Vagina (tissue), 2 donors: ENCODE results near the gene CHRD. TPM values are rescaled to one million over a fixed set of nuclear protein-coding genes. Genes with fewer than 3 reads are reported as not detected.

Experiments
- DNase-seq, 2 donors: peaks; one replicate each; pipeline ENCODE4 v3.0.0-alpha.2; 2017; ENCODE audit errors: extremely low spot score in 2 of 2
- H3K27ac ChIP-seq: fragments of 200-600 bp; sonication (generic); one replicate; pipeline ENCODE4 v1.5.1; 2019
- H3K27me3 ChIP-seq: fragments of 200-600 bp; sonication (generic); one replicate; pipeline ENCODE4 v1.5.1; 2019
- H3K36me3 ChIP-seq, 2 donors: fragments of 200-600 bp; sonication (generic); one replicate each; pipeline ENCODE4 v1.5.1; 2017 to 2019
- H3K4me1 ChIP-seq: fragments of 200-600 bp; sonication (generic); one replicate; pipeline ENCODE4 v1.5.1; 2019
- H3K4me3 ChIP-seq, 2 donors: fragments of 200-600 bp; sonication (generic); 1 replicate in 1 of 2; 2 replicates in 1 of 2; pipeline ENCODE4 v1.5.1; 2016 to 2019
- H3K9me3 ChIP-seq: fragments of 200-600 bp; sonication (generic); one replicate; pipeline ENCODE4 v1.5.1; 2019
- POLR2A ChIP-seq, 2 donors: fragments of 450-650 bp; IDR thresholded peaks; one replicate each; pipeline ENCODE4 v1.6.1; 2017; ENCODE audit warnings: antibody characterized with exemption in 2 of 2, mild to moderate bottlenecking in 2 of 2, moderate library complexity in 2 of 2
- POLR2AphosphoS5 ChIP-seq, 2 donors: sonication (generic); formaldehyde crosslinking; IDR thresholded peaks; one replicate each; pipeline ENCODE4 v1.9.0; 2017; ENCODE audit warnings: antibody characterized with exemption in 2 of 2, mild to moderate bottlenecking in 2 of 2, low read depth in 1 of 2; ENCODE audit not compliant: insufficient read depth in 1 of 2
- intact Hi-C: fragments of 100-400 bp; cut with DNase I; formaldehyde crosslinking; loops from one replicate; pipeline ENCODE4 v1.15.1; 2023
- total RNA-seq: library from RNA; depleted of rRNA; stranded (reverse); fragments of >200 nt; gene quantifications from one replicate; pipeline ENCODE4 v1.2.3, GENCODE V29; 2016
- TF ChIP-seq, protein P1 (sequence below), 3 experiments: fragments of 450-650 bp in 2 of 3; fragments of 200-600 bp in 1 of 3; sonication (generic) in 1 of 3; IDR thresholded peaks; one replicate each; pipeline ENCODE4 v1.5.1; 2017 to 2019; ENCODE audit warnings: antibody characterized with exemption in 3 of 3, mild to moderate bottlenecking in 2 of 3, moderate library complexity in 2 of 3

The CHRD gene
- total RNA-seq, 1 donor from 2014 or later: 32.7 TPM

DNA sequence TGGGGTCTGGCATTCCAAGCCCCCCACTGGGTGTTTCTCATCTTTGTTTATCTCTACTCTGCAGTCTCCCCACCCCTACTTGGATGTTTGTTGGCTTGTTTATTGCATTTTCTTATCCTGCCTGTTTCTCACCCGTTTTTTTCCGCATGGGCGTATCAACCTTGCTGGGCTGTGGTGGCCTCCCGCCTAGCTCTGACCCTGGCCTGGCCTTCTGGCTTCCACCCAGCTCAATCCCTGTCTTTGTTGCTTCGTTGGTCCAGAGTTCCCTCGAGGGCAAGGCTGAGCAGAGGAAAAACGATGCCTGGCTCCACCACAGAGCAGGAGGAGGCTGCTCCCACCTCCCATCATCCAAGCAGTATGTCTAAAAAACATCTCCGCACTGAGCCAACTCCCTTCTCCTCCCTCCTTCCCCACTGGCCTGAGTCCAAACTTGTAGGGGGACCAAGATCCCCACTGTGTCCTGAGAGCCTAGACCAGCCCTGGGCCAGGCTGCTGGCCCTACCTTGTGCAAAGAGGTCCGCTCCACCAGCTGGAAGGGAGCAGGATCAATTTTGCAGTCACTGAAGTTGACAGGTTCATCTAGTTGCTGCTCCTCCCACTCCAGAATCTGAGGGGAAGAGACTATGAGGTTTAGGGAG is 28.2 kb upstream of the CHRD start:
- intact Hi-C loops: no loop called here
- Histone ChIP-seq H3K27me3 (no peaks in the 10 kb centered on the region), H3K36me3 (peaks cover 0 to 7% of the 10 kb centered on the region in 2 donors), H3K4me3 (no peak overlapping the region), H3K9me3 (no peaks in the 10 kb centered on the region), H3K4me1 (peaks cover 10% of the 10 kb centered on the region), H3K27ac (no peak overlapping the region)
- TF ChIP-seq POLR2A (IDR thresholded peaks at IDR 0.05) (no peak), POLR2AphosphoS5 (IDR thresholded peaks at IDR 0.05; ENCODE audit: insufficient read depth in 1 of 2, low read depth in 1 of 2) (no peak)
- TF ChIP-seq, protein P1, sequence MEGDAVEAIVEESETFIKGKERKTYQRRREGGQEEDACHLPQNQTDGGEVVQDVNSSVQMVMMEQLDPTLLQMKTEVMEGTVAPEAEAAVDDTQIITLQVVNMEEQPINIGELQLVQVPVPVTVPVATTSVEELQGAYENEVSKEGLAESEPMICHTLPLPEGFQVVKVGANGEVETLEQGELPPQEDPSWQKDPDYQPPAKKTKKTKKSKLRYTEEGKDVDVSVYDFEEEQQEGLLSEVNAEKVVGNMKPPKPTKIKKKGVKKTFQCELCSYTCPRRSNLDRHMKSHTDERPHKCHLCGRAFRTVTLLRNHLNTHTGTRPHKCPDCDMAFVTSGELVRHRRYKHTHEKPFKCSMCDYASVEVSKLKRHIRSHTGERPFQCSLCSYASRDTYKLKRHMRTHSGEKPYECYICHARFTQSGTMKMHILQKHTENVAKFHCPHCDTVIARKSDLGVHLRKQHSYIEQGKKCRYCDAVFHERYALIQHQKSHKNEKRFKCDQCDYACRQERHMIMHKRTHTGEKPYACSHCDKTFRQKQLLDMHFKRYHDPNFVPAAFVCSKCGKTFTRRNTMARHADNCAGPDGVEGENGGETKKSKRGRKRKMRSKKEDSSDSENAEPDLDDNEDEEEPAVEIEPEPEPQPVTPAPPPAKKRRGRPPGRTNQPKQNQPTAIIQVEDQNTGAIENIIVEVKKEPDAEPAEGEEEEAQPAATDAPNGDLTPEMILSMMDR (IDR thresholded peaks at IDR 0.05): no peak
- DNase-seq: no peak

DNA sequence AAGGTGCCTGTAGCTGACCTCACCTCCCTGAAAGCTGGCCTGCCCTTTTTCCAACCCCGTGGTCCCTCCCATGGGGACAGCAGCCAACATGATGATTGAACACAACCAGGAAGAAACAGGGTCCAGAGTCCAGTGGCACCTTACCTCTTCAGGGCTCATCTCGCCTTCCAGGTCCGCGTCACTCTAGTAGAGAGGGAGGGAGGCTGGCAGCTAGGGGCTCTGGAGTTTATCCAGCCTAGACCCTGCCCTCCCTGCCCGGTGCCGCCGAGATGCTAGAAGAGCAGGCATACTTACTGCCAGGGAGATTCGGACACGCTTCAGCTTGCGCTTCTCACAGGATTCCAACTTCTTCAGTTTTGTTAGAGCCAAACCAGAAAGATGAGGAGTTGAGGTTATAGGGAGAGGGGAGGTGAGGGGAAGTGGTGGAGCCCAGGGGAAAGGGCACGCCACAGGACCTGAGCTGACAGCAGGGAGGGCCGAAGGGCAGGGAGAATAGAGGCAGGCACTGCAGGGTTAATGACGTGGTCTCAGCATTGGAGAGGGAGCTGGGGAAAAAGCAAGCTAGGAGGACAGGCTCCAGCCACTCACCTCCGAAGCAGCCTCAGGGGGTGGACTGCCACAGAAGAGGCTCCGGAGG is 27.6 kb upstream of the CHRD start:
- Histone ChIP-seq H3K4me1 (peaks cover 10% of the 10 kb centered on the region), H3K4me3 (no peak overlapping the region), H3K27me3 (no peaks in the 10 kb centered on the region), H3K27ac (no peak overlapping the region), H3K36me3 (peaks cover 0 to 12% of the 10 kb centered on the region in 2 donors), H3K9me3 (no peaks in the 10 kb centered on the region)
- TF ChIP-seq, protein P1 (IDR thresholded peaks at IDR 0.05): no peak
- TF ChIP-seq POLR2A (IDR thresholded peaks at IDR 0.05) (no peak), POLR2AphosphoS5 (IDR thresholded peaks at IDR 0.05; ENCODE audit: insufficient read depth in 1 of 2, low read depth in 1 of 2) (no peak)
- intact Hi-C loops: no loop called here
- DNase-seq: no peak

DNA sequence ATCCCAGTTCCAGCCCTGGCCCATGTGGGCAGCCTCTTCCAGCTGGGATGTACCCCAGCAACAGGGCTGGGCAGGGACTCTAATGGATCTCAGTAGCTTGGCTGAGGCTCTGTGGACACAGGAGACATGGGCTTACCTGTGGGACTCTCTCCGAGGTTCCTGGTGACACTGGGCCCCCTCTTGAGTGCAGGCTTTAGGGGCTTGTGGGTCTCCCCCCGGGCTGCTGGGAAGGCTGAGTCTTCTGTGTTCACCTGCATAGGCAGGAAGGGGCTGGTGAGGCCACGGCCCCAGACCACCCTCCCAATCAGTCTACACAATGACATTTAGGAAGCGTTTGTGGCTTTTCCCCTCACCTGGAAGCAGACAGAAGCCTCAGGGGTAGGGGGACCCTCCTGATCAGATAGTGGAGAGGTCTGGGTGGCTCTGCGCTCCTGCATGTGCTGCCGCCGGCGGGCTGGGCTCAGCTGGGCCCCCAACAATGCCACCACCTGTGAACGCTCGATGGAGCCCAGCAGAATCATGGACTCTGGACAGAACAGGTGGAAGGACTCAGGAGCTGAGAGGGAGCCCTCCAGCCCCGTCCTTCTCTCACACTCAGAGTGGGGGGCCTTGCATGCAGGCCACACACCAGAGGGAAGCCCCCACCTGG is 26.8 kb upstream of the CHRD start:
- no peak for DNase-seq

DNA sequence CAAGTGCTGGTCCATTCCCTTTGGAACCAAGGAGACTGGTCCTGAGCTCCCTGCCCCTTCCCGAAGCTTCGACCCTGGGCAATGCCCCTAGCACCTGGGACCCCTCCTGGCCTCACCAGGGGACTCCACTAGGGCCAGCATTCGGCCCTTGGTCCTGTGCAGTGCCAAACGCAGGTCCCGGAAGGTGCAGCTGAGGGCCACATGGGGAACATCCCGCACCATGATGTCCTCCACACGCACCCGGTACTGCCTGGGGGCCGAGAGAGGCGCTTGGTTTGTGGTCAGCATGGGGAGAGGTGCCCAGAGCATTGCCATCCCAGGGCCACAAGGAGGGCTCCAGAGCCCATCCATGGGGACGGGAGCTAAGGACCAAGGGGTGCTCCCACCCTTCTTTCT is 26.3 kb upstream of the CHRD start:
- Histone ChIP-seq H3K4me1 (peaks cover 10% of the 10 kb centered on the region), H3K4me3 (no peak overlapping the region), H3K27me3 (no peaks in the 10 kb centered on the region), H3K27ac (no peak overlapping the region), H3K36me3 (peaks cover 0 to 14% of the 10 kb centered on the region in 2 donors), H3K9me3 (no peaks in the 10 kb centered on the region)
- intact Hi-C loops: no loop called here
- TF ChIP-seq POLR2AphosphoS5 (IDR thresholded peaks at IDR 0.05; ENCODE audit: insufficient read depth in 1 of 2, low read depth in 1 of 2) (no peak), POLR2A (IDR thresholded peaks at IDR 0.05) (no peak)
- TF ChIP-seq, protein P1 (IDR thresholded peaks at IDR 0.05): no peak
- no peak for DNase-seq

More for the DNA sequence above, 26.8 kb upstream of the CHRD start:
- Histone ChIP-seq H3K4me1 (peaks cover 10% of the 10 kb centered on the region), H3K4me3 (no peak overlapping the region), H3K27me3 (no peaks in the 10 kb centered on the region), H3K9me3 (no peaks in the 10 kb centered on the region), H3K36me3 (peaks cover 0 to 14% of the 10 kb centered on the region in 2 donors), H3K27ac (no peak overlapping the region)
- no peak for TF ChIP-seq POLR2A (IDR thresholded peaks at IDR 0.05)
- TF ChIP-seq, protein P1 (IDR thresholded peaks at IDR 0.05): no peak
- no peak for TF ChIP-seq POLR2AphosphoS5 (IDR thresholded peaks at IDR 0.05; ENCODE audit: insufficient read depth in 1 of 2, low read depth in 1 of 2)
- intact Hi-C loops: no loop called here
